Transverse colon (tissue), 4 donors: ENCODE results near the gene TTYH1.

Experiments
- CTCF ChIP-seq, 5 experiments: fragments of 200-600 bp in 3 of 5; fragments of 450-650 bp in 2 of 5; sonication (generic) in 3 of 5; IDR thresholded peaks; 1 replicate in 2 of 5; 2 replicates in 3 of 5; pipeline ENCODE4 v1.5.1; 2016 to 2017; ENCODE audit warnings: antibody characterized with exemption in 5 of 5, inconsistent platforms in 3 of 5, mild to moderate bottlenecking in 2 of 5, moderate library complexity in 1 of 5
- POLR2A ChIP-seq: fragments of 450-650 bp; IDR thresholded peaks from one replicate; pipeline ENCODE4 v1.6.1; 2016; ENCODE audit warnings: antibody characterized with exemption, mild to moderate bottlenecking, moderate library complexity
- POLR2AphosphoS5 ChIP-seq, 3 donors: sonication (generic); formaldehyde crosslinking; IDR thresholded peaks; one replicate each; pipeline ENCODE4 v1.6.1; 2016; ENCODE audit warnings: antibody characterized with exemption in 3 of 3

GRCh38 chr19:54428323-54429175 is 13.3 kb downstream of the TTYH1 start:
- no peak for TF ChIP-seq CTCF (IDR thresholded peaks at IDR 0.05)
- no peak for TF ChIP-seq POLR2A
- no peak for TF ChIP-seq POLR2AphosphoS5 (IDR thresholded peaks at IDR 0.05)
